Head of caudate nucleus (tissue), 42 donors: ENCODE measurements around the gene SNAPC2.

Experiments used
- DNase-seq, 42 donors: peaks; one replicate each; pipeline versions ENCODE4 v3.0.0 to v3.0.0-alpha.2; 2020 to 2021; ENCODE audit warnings: mixed read lengths in 7 of 42
- intact Hi-C: fragments of 100-400 bp; cut with DNase I; formaldehyde crosslinking; loops from one replicate; pipeline ENCODE4 v1.15.0; 2022

The SNAPC2 gene

GRCh38 chr19:7905859-7906258, 14.3 kb upstream of the SNAPC2 start:
- DNase-seq: no peak
- intact Hi-C loops: no loop called here

- peak in 1 of 42 donors; percentile 1 for DNase-seq
- intact Hi-C loops: no loop called here
Observed at GRCh38 chr19:7907122-7907521, 13.0 kb upstream of the SNAPC2 start.

GRCh38 chr19:7907544-7907943, 12.6 kb upstream of the SNAPC2 start:
- DNase-seq: peak in 1 of 42 donors; percentile 1
- intact Hi-C loops: no loop called here

- intact Hi-C loops: no loop called here
- peak in 1 of 42 donors; percentile 2 for DNase-seq
Observed at GRCh38 chr19:7908078-7908699, 11.9 kb upstream of the SNAPC2 start.

GRCh38 chr19:7908742-7909461, 11.2 kb upstream of the SNAPC2 start:
- intact Hi-C loops: no loop called here

GRCh38 chr19:7909471-7910067, 10.6 kb upstream of the SNAPC2 start:
- intact Hi-C loops: no loop called here
- peak in 1 of 42 donors; percentile 25 for DNase-seq

More at GRCh38 chr19:7908742-7909461, 11.2 kb upstream of the SNAPC2 start:
- DNase-seq: peak in 1 of 42 donors; percentile 32

- peak in 1 of 42 donors; percentile 29 for DNase-seq
- intact Hi-C loops: no loop called here
Observed at GRCh38 chr19:7910321-7911161, 9.6 kb upstream of the SNAPC2 start.

- intact Hi-C loops: no loop called here
- no peak for DNase-seq
Observed at GRCh38 chr19:7911508-7912143, 8.5 kb upstream of the SNAPC2 start.

GRCh38 chr19:7912144-7912696, 7.9 kb upstream of the SNAPC2 start:
- intact Hi-C loops: no loop called here
- DNase-seq: no peak

GRCh38 chr19:7912697-7913564, 7.2 kb upstream of the SNAPC2 start:
- intact Hi-C loops: no loop called here

GRCh38 chr19:7913652-7914051, 6.5 kb upstream of the SNAPC2 start:
- intact Hi-C loops: no loop called here
- no peak for DNase-seq

More at GRCh38 chr19:7912697-7913564, 7.2 kb upstream of the SNAPC2 start:
- DNase-seq: no peak

GRCh38 chr19:7914099-7914498, 6.0 kb upstream of the SNAPC2 start:
- intact Hi-C loops: no loop called here
- peak in 1 of 42 donors; percentile 5 for DNase-seq

GRCh38 chr19:7914598-7915045, 5.5 kb upstream of the SNAPC2 start, which contains the start of gene TGFBR3L:
Gene TGFBR3L (plus strand): TSS chr19:7914830.
- intact Hi-C loops: no loop called here
- peak in 1 of 42 donors; percentile 6 for DNase-seq

GRCh38 chr19:7915250-7916102, 4.7 kb upstream of the SNAPC2 start:
- peak in 1 of 42 donors; percentile 6 for DNase-seq
- intact Hi-C loops: no loop called here

- DNase-seq: peak in 29 of 42 donors; percentile 40 to 78 (median 62)
- intact Hi-C loops: no loop called here
Observed at GRCh38 chr19:7916103-7916954, 3.8 kb upstream of the SNAPC2 start.

GRCh38 chr19:7916955-7917266, 3.2 kb upstream of the SNAPC2 start:
- DNase-seq: no peak
- intact Hi-C loops: no loop called here
